Lower leg skin (tissue), 3 donors: ENCODE data around the gene RYR2.

Source experiments
- POLR2A ChIP-seq, 2 donors: fragments of 450-650 bp; IDR thresholded peaks; one replicate each; pipeline ENCODE4 v1.6.1; 2016 to 2017; ENCODE audit warnings: antibody characterized with exemption in 2 of 2, mild to moderate bottlenecking in 1 of 2, moderate library complexity in 1 of 2
- TF ChIP-seq, protein P1 (sequence below), 3 donors: fragments of 450-650 bp; IDR thresholded peaks; one replicate each; pipeline ENCODE4 v1.5.1; 2016; ENCODE audit warnings: antibody characterized with exemption in 3 of 3, mild to moderate bottlenecking in 3 of 3, moderate library complexity in 2 of 3

DNA sequence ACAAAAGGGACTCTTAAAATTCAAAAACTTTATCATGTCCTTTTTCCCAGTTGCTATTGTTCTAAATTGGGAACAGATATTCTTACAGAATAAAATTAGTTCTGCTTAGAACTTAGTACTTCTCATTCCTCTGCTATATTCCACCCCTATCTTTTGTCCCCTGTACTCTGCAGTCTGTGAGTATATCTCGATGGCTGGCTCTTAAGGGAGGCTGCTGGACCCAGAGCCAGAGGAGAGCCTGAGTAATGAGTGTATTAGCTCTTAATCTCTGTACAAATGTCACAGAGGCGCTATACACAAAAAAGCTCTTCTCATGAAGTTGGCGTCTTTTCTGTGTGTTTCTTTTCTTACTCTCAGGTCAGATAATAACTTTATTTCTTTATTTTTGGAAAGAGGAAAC lies 425.3 kb downstream of the RYR2 start:
- TF ChIP-seq, protein P1, sequence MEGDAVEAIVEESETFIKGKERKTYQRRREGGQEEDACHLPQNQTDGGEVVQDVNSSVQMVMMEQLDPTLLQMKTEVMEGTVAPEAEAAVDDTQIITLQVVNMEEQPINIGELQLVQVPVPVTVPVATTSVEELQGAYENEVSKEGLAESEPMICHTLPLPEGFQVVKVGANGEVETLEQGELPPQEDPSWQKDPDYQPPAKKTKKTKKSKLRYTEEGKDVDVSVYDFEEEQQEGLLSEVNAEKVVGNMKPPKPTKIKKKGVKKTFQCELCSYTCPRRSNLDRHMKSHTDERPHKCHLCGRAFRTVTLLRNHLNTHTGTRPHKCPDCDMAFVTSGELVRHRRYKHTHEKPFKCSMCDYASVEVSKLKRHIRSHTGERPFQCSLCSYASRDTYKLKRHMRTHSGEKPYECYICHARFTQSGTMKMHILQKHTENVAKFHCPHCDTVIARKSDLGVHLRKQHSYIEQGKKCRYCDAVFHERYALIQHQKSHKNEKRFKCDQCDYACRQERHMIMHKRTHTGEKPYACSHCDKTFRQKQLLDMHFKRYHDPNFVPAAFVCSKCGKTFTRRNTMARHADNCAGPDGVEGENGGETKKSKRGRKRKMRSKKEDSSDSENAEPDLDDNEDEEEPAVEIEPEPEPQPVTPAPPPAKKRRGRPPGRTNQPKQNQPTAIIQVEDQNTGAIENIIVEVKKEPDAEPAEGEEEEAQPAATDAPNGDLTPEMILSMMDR (IDR thresholded peaks at IDR 0.05) = no peak
- TF ChIP-seq POLR2A (IDR thresholded peaks at IDR 0.05) = no peak
